ENCODE measurements around the gene LSM10. TPM values are rescaled to one million over a fixed set of nuclear protein-coding genes. Genes with fewer than 3 reads are reported as not detected.
A peak's percentile ranks its signal among the peaks of the same experiment; 100 is the strongest.

Gene LSM10
- total RNA-seq, 1 donor from 2014 or later = 57.5 TPM

DNA sequence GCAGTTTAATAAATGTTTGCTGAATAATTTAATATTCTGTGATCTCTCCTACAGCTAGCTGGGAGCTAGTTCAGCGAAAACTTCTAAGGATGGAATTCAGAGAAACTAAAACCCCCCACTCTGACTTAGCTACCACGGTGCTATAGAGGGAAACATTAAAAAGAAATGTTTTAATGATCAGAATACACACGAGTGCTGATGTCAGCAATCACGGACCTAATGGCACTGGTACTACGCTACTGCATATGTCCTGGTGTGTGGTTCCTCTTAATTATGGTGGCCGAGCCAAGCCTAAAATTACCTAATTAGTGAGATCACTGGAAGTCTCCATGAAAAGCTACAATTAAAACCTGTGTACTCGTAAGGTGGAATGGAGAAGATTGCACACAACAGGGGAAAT is 23.9 kb upstream of the LSM10 start:
- Mint-ChIP-seq H3K27me3 (ENCODE audit: insufficient read depth) (peaks cover 2% of the 10 kb centered on the region), H3K4me1 (ENCODE audit: low read depth) (peaks cover 14% of the 10 kb centered on the region), H3K9me3 (no peaks in the 10 kb centered on the region), H3K4me3 (no peak overlapping the region), H3K36me3 (ENCODE audit: low read depth) (no peaks in the 10 kb centered on the region), H3K27ac (no peak overlapping the region)
- DNase-seq (ENCODE audit: low spot score) = no peak
- intact Hi-C loops (cut with micrococcal nuclease) = loop anchor here (1.0 to 2.0 kb wide), 2 partner anchors 25 to 136 kb away; partner anchors contain the start of gene LSM10

DNA sequence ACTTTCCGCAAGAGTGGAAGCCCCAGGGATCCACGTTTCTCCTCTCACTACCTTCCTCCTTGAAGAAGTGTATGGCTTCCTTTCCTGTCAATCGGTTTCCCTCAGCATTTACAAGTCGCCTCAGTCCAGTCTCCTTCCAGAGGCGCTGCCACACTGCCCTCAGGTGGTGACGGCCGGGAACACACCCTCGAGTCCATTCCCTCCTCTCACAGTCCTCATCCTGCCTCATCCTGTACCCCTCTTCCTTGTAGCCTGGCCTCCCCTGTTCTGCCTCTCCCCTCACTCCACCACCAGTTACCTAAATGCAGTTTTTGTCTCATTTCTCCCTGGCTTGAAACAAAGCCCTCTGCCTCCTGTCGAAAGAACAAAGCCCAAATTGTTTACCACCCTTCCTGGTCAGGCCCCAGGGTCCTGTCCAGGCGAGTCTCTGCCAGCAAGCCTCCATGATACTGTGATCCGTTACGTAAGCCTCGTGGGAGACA is 23.2 kb upstream of the LSM10 start:
- H3K27ac Mint-ChIP-seq = peak overlapping the region; percentile 48
- H3K36me3 Mint-ChIP-seq (ENCODE audit: low read depth) = no peaks in the 10 kb centered on the region
- no peak overlapping the region for H3K4me3 Mint-ChIP-seq
- intact Hi-C loops (cut with micrococcal nuclease) = loop anchor here (1.0 to 2.0 kb wide), 8 partner anchors 24 to 322 kb away; partner anchors contain the start of genes EVA1B, LSM10 and TRAPPC3
- peaks cover 14% of the 10 kb centered on the region for H3K4me1 Mint-ChIP-seq (ENCODE audit: low read depth)
- peaks cover 2% of the 10 kb centered on the region for H3K27me3 Mint-ChIP-seq (ENCODE audit: insufficient read depth)
- no peaks in the 10 kb centered on the region for H3K9me3 Mint-ChIP-seq
- peak; percentile 81 for DNase-seq (ENCODE audit: low spot score)

DNA sequence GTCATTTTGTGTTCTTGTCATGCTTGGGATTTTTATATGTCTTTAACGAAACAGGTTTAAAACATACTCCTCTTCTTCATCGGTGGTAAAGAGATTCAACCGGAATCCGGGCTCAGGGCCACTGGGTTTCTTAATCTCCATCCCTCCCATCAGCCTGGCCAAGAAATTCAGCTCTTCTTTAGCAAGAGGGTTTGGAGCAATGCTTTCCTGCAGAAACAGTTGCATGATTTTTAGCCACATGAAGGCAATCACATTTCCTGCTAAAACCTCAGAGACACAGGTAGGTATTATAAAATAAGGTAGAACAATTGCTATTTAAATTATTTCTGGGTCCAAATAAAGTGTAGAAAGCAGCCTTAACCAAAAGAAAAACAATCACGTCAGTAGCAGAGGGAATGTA is 22.7 kb upstream of the LSM10 start:
- Mint-ChIP-seq H3K4me3 (no peak overlapping the region), H3K27ac (peak overlapping the region; percentile 48), H3K9me3 (no peaks in the 10 kb centered on the region)

DNA sequence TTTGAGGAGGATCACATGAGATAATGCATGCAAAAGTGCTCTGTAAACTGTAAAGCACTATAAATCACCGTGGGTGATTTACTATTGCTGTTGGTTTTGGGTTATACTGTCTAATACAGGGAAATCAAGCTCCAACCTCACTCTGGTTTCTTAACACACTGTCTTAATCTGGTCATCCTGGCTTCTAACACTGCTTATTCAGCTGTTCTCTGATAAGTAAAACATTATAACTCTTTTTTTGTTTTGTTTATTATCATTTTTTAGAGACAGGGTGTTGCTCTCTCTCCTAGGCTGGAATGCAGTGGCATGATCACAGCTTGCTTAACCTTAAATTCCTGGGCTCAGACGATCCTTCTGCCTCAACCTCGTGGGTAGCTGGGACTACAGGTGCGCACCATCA is 21.9 kb upstream of the LSM10 start:
- Mint-ChIP-seq H3K27me3 (ENCODE audit: insufficient read depth) (peaks cover 2% of the 10 kb centered on the region), H3K36me3 (ENCODE audit: low read depth) (no peaks in the 10 kb centered on the region), H3K27ac (no peak overlapping the region), H3K4me1 (ENCODE audit: low read depth) (peaks cover 14% of the 10 kb centered on the region), H3K4me3 (no peak overlapping the region), H3K9me3 (no peaks in the 10 kb centered on the region)
- no peak for DNase-seq (ENCODE audit: low spot score)
- intact Hi-C loops (cut with micrococcal nuclease) = no loop called here

More for the DNA sequence above, 22.7 kb upstream of the LSM10 start:
- DNase-seq (ENCODE audit: low spot score) = no peak
- Mint-ChIP-seq H3K36me3 (ENCODE audit: low read depth) (no peaks in the 10 kb centered on the region), H3K27me3 (ENCODE audit: insufficient read depth) (peaks cover 2% of the 10 kb centered on the region), H3K4me1 (ENCODE audit: low read depth) (peaks cover 14% of the 10 kb centered on the region)
- intact Hi-C loops (cut with micrococcal nuclease) = loop anchor here (1.0 to 2.0 kb wide), 7 partner anchors 24 to 321 kb away; partner anchors contain the start of genes EVA1B, LSM10 and TRAPPC3

DNA sequence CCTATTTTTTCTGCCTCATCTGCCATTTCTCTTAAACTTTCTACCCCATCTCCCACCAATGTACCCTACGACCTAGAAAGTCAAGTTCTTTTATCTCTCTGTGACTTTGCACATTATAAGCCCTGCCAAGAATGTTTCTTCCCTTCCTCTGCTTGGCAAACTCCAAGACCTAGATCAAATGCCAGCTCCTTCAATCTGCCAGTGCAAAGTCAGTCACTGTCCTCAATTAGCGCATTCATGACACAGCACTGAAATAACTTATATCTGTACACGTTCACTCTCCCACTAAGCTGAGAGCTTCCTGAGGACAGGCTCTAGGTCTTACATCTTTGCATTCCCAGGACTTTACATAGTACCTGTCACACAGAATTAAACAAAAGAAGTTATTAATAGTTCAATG is 21.4 kb upstream of the LSM10 start:
- Mint-ChIP-seq H3K36me3 (ENCODE audit: low read depth) (no peaks in the 10 kb centered on the region), H3K4me3 (no peak overlapping the region), H3K4me1 (ENCODE audit: low read depth) (peaks cover 14% of the 10 kb centered on the region), H3K9me3 (no peaks in the 10 kb centered on the region), H3K27me3 (ENCODE audit: insufficient read depth) (peaks cover 2% of the 10 kb centered on the region), H3K27ac (no peak overlapping the region)
- intact Hi-C loops (cut with micrococcal nuclease) = no loop called here
- DNase-seq (ENCODE audit: low spot score) = no peak

DNA sequence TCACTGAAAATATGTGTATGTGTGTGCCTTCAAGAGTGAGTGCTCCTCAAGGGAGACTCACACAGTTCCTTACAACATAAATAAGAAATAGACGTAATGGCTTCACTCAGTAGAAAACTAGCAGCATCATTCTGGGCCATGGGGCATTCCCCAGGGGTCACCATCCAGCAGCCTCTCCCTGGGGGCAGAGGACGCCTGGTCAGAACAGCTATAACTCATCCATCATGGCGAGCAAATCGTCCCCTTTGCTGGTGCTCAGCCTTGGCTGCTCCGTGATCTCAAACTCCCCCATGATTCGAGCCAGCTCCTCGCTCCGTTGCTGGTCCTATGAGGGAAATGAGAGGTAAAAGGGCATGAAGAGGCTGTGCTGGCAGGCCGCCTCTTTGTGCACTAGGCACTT is 20.2 kb upstream of the LSM10 start:
- Mint-ChIP-seq H3K4me1 (ENCODE audit: low read depth) (peaks cover 15% of the 10 kb centered on the region), H3K9me3 (no peaks in the 10 kb centered on the region), H3K4me3 (no peak overlapping the region), H3K27me3 (ENCODE audit: insufficient read depth) (peaks cover 2% of the 10 kb centered on the region), H3K36me3 (ENCODE audit: low read depth) (no peaks in the 10 kb centered on the region), H3K27ac (no peak overlapping the region)
- DNase-seq (ENCODE audit: low spot score) = no peak
- intact Hi-C loops (cut with micrococcal nuclease) = no loop called here

DNA sequence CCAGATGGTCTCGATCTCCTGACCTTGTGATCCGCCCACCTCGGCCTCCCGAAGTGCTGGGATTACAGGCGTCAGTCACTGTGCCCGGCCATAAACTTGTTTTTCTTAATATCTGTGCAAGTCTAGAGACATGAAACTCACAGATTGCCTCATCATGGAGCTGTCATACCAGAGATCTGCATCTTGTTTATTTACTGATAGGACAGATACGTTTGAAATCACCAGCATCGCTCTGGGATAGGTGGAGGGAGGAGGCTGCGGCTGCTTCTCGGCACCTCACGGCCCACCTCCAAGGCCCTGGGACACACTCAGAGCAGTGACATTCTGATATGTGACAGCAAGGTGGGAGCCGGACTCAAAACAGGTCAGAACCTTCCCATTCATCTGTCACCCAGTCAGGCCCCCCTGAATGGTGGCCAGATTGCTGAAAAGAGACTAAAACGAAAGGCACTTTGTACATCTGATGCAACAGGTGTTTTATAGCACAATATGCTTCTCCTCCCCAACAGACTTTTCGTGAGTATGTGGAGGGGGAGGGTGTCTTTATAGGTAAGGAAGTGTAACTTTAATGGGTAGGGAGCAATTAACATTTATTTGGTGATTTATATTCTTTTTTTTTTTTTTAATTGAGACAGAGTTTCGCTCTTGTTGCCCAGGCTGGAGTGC is 18.1 kb upstream of the LSM10 start:
- peaks cover 7% of the 10 kb centered on the region for H3K36me3 Mint-ChIP-seq (ENCODE audit: low read depth)

DNA sequence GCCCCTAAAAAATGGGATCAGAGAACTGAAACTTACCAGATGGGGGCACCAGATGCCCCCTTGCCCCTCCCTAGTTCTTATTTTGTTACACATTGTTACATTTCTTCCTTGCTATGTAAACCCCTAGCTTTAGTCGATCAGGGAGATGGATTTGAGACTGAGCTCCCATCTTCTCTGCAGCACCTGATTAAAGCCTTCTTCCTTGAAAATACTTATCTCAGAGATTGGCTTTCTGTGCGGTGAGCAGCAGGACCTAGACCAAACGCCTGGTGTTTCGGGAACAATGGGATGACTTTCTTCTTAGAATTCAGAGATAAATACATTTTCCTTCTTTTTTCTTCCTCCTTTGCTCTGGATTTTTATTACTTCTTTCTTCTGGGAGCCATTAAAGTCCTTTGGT is 16.7 kb upstream of the LSM10 start:
- Mint-ChIP-seq H3K36me3 (ENCODE audit: low read depth) (peaks cover 7% of the 10 kb centered on the region), H3K27ac (no peak overlapping the region), H3K27me3 (ENCODE audit: insufficient read depth) (no peaks in the 10 kb centered on the region), H3K4me3 (no peak overlapping the region), H3K4me1 (ENCODE audit: low read depth) (peaks cover 19% of the 10 kb centered on the region), H3K9me3 (peaks cover 13% of the 10 kb centered on the region)
- DNase-seq (ENCODE audit: low spot score) = no peak
- intact Hi-C loops (cut with micrococcal nuclease) = no loop called here

More for the DNA sequence above, 18.1 kb upstream of the LSM10 start:
- peaks cover under 1% of the 10 kb centered on the region for H3K27me3 Mint-ChIP-seq (ENCODE audit: insufficient read depth)
- no peak overlapping the region for H3K27ac Mint-ChIP-seq
- peaks cover 26% of the 10 kb centered on the region for H3K4me1 Mint-ChIP-seq (ENCODE audit: low read depth)
- peaks cover 8% of the 10 kb centered on the region for H3K9me3 Mint-ChIP-seq
- intact Hi-C loops (cut with micrococcal nuclease) = no loop called here
- DNase-seq (ENCODE audit: low spot score) = no peak
- no peak overlapping the region for H3K4me3 Mint-ChIP-seq

DNA sequence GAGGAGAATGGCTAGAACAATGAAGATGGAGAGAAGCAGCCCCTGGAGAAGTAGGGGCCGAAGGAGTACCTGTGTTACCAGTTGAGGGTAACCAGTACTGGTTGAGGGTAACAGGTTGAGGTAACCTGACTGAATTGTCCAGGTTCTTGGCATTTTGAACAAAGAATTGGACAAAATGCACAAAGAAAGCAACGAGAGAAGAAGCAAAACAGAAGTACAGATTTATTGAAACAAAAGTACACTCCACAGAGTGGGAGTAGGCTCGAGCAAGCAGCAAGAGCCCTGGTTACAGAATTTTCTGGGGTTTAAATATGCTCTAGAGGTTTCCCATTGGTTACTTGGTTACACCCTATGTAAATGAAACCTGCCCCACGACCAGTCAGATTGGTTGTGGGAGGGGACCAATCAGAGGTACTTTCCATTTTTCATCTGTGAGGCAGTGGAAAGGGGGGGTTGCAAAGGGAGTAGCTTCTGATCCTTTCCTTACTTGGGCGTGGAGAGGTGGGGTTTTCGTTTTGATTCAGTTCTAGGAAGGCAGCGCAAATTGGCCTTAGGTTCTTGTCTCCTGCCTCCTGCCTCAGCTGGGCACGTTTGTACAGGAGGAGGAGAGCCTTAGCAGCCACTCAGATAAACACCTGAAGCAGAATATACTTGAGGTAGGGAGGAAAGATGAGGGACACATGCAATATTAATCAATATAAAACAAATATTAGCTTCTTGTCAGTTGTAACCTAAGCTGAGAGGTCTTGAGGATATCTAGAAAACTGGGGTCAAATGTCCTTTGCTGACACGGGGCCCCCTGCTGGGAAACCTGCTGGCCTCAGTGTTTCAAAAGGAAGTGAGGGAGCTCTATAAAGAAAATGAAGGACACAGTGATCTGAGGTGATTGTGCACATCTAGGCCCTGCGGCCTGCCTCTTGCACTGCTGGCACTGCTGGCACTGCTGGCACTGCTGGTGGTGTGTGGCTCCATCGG is 14.3 kb upstream of the LSM10 start:
- peaks cover 13% of the 10 kb centered on the region for H3K9me3 Mint-ChIP-seq
- intact Hi-C loops (cut with micrococcal nuclease) = loop anchor here (1.0 to 2.0 kb wide), 2 partner anchors 15 to 26 kb away; partner anchors contain the start of gene LSM10
- peak; percentile 63 for DNase-seq (ENCODE audit: low spot score)
- peaks cover 7% of the 10 kb centered on the region for H3K36me3 Mint-ChIP-seq (ENCODE audit: low read depth)
- peak overlapping the region; percentile 43 for H3K4me3 Mint-ChIP-seq
- H3K4me1 Mint-ChIP-seq (ENCODE audit: low read depth) = peaks cover 19% of the 10 kb centered on the region
- peak overlapping the region; percentile 84 for H3K27ac Mint-ChIP-seq
- peaks cover under 1% of the 10 kb centered on the region for H3K27me3 Mint-ChIP-seq (ENCODE audit: insufficient read depth)

DNA sequence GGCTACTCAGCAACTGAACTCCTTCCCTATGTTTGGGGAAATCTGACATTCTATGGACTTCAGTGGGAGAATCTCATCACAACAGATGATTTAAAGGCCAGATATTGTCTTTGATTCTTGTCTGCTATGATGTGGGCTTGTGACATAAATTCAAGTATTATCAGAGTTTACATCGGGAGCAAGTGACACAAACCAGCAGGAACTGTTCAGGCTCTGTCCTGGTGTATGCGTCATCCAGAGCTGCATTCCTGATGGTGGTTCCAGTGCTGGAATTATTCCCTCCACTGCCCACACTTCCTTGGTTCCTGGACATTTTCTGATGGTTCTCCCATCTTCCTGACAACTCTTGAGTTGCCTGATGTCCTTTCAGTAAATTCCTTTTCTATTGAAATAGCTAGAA is 10.8 kb upstream of the LSM10 start:
- intact Hi-C loops (cut with micrococcal nuclease) = no loop called here
- Mint-ChIP-seq H3K27ac (no peak overlapping the region), H3K27me3 (ENCODE audit: insufficient read depth) (peaks cover 10% of the 10 kb centered on the region), H3K4me3 (no peak overlapping the region), H3K36me3 (ENCODE audit: low read depth) (peaks cover 7% of the 10 kb centered on the region), H3K9me3 (peaks cover 13% of the 10 kb centered on the region), H3K4me1 (ENCODE audit: low read depth) (peaks cover 19% of the 10 kb centered on the region)
- no peak for DNase-seq (ENCODE audit: low spot score)

DNA sequence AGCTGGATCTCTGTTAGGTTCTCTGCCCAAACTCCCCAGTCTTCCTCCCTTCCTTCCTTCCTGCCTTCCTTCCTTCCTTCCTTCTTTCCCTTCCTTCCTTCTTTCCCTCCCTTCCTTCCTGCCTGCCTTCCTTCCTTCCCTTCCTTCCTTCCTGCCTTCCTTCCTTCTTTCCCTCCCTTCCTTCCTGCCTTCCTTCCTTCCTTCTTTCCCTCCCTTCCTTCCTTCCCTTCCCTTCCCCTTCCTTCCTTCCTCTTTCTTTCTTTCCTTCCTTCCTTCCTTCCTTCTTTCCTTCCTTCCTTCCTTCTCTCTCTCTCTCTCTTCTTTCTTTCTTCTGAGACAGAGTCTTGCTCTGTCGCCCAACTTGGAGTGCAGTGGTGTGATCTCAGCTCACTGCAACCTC is 8.7 kb upstream of the LSM10 start:
- H3K36me3 Mint-ChIP-seq (ENCODE audit: low read depth) = peaks cover 5% of the 10 kb centered on the region
- DNase-seq (ENCODE audit: low spot score) = no peak
- H3K4me3 Mint-ChIP-seq = no peak overlapping the region
- peaks cover 10% of the 10 kb centered on the region for H3K27me3 Mint-ChIP-seq (ENCODE audit: insufficient read depth)
- H3K4me1 Mint-ChIP-seq (ENCODE audit: low read depth) = peaks cover 3% of the 10 kb centered on the region
- peaks cover 10% of the 10 kb centered on the region for H3K9me3 Mint-ChIP-seq
- H3K27ac Mint-ChIP-seq = no peak overlapping the region
- intact Hi-C loops (cut with micrococcal nuclease) = no loop called here

DNA sequence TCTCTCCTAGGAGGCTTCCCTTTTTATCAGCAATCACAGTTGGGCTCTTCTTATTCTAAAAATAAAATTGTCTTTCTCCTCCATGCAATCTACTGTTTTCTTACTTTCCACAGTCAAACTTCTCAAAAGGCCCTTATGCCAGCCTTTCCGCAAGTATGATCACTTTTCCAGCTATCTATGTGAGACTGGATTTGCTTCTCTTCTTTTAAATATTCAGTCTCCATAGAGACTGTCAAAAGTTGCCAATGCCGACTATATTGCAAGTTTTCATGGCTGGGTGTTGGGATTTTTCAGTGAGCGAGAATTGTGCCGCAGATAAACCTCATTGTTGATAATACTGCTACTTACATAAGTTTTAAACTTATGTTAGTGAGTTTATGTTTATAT is 4.8 kb upstream of the LSM10 start:
- H3K4me1 Mint-ChIP-seq (ENCODE audit: low read depth) = peaks cover 13% of the 10 kb centered on the region
- H3K4me3 Mint-ChIP-seq = no peak overlapping the region
- no peak overlapping the region for H3K27ac Mint-ChIP-seq
- intact Hi-C loops (cut with micrococcal nuclease) = no loop called here
- DNase-seq (ENCODE audit: low spot score) = no peak
- H3K9me3 Mint-ChIP-seq = no peaks in the 10 kb centered on the region
- peaks cover 5% of the 10 kb centered on the region for H3K36me3 Mint-ChIP-seq (ENCODE audit: low read depth)
- peaks cover 10% of the 10 kb centered on the region for H3K27me3 Mint-ChIP-seq (ENCODE audit: insufficient read depth)
